GM23338 (cell line): ENCODE results near the gene TBC1D19. TPM values are rescaled to one million over a fixed set of nuclear protein-coding genes. Genes with fewer than 3 reads are reported as not detected.

Experiments
- ATAC-seq: fragments of 200-7000 bp; cut with Tn5 transposase; 3 replicates; pipeline ENCODE4 v1.9.1; 2020
- DNase-seq: peaks from one replicate; pipeline ENCODE4 v3.0.0-alpha.2; 2015; ENCODE audit warnings: low spot score
- H2AFZ ChIP-seq: fragments of 200-600 bp; sonication (generic); 2 replicates; pipeline ENCODE4 v1.8.0; 2016; ENCODE audit warnings: antibody characterized with exemption, mild to moderate bottlenecking, moderate library complexity
- H3F3A ChIP-seq: fragments of 200-600 bp; sonication (generic); replicated peaks from 2 replicates; pipeline ENCODE4 v1.8.0; 2017; ENCODE audit warnings: antibody characterized with exemption, mixed run types, low read depth
- H3K27ac ChIP-seq: fragments of 200-600 bp; sonication (generic); 2 replicates; pipeline ENCODE4 v1.6.1; 2016; ENCODE audit warnings: low read depth
- H3K27me3 ChIP-seq: fragments of 200-600 bp; sonication (generic); 2 replicates; pipeline ENCODE4 v1.8.0; 2016; ENCODE audit warnings: mild to moderate bottlenecking, mixed run types, moderate library complexity; ENCODE audit not compliant: insufficient read depth
- H3K36me3 ChIP-seq: fragments of 200-600 bp; sonication (generic); 2 replicates; pipeline ENCODE4 v1.8.0; 2016; ENCODE audit warnings: mild to moderate bottlenecking; ENCODE audit not compliant: insufficient read depth
- H3K4me1 ChIP-seq: fragments of 200-600 bp; sonication (generic); 2 replicates; pipeline ENCODE4 v1.8.0; 2016; ENCODE audit warnings: mild to moderate bottlenecking, moderate library complexity; ENCODE audit not compliant: insufficient read depth
- H3K4me2 ChIP-seq: fragments of 200-600 bp; sonication (generic); 2 replicates; pipeline ENCODE4 v1.7.1; 2017; ENCODE audit warnings: mixed run types
- H3K4me3 ChIP-seq: fragments of 200-600 bp; sonication (generic); 2 replicates; pipeline ENCODE4 v1.6.1; 2016; ENCODE audit warnings: mixed run types
- H3K79me2 ChIP-seq: fragments of 200-600 bp; sonication (generic); replicated peaks from 2 replicates; pipeline ENCODE4 v1.8.0; 2017; ENCODE audit warnings: mild to moderate bottlenecking; ENCODE audit not compliant: insufficient read depth
- H3K9me2 ChIP-seq: fragments of 200-600 bp; sonication (generic); 2 replicates; pipeline ENCODE4 v1.8.0; 2017; ENCODE audit not compliant: insufficient read depth
- H4K20me1 ChIP-seq: fragments of 200-600 bp; sonication (generic); replicated peaks from 2 replicates; pipeline ENCODE4 v1.8.0; 2017; ENCODE audit warnings: mild to moderate bottlenecking; ENCODE audit not compliant: insufficient read depth
- H3K27ac Mint-ChIP-seq: 2 replicates; pipeline ENCODE4 v1.8.0; 2020; ENCODE audit warnings: inconsistent platforms, mild to moderate bottlenecking, moderate library complexity, mixed read lengths
- H3K27me3 Mint-ChIP-seq: 3 replicates; pipeline ENCODE4 v1.8.0; 2022; ENCODE audit warnings: low read depth, mild to moderate bottlenecking, moderate library complexity, mixed read lengths, inconsistent platforms; ENCODE audit not compliant: insufficient read depth, poor library complexity
- H3K36me3 Mint-ChIP-seq: 3 replicates; pipeline ENCODE4 v1.8.0; 2021; ENCODE audit warnings: low read depth, mild to moderate bottlenecking, inconsistent platforms, moderate library complexity, mixed read lengths
- H3K4me1 Mint-ChIP-seq: 3 replicates; pipeline ENCODE4 v1.8.0; 2020; ENCODE audit warnings: mild to moderate bottlenecking, inconsistent platforms, mixed read lengths
- H3K4me3 Mint-ChIP-seq: 3 replicates; pipeline ENCODE4 v1.8.0; 2021; ENCODE audit warnings: moderate library complexity, mild to moderate bottlenecking, inconsistent platforms, mixed read lengths
- H3K9me3 Mint-ChIP-seq: 3 replicates; pipeline ENCODE4 v1.8.0; 2020; ENCODE audit warnings: moderate library complexity, mild to moderate bottlenecking, inconsistent platforms, mixed read lengths
- CREB1 ChIP-seq: fragments of 250-450 bp; sonication (Bioruptor Pico); IDR thresholded peaks from 2 replicates; pipeline ENCODE4 v1.5.0; 2020; ENCODE audit warnings: low read depth, mild to moderate bottlenecking, moderate library complexity
- JUNB ChIP-seq: IDR thresholded peaks from one replicate; pipeline ENCODE4 v1.6.1; 2016; ENCODE audit warnings: antibody characterized with exemption; ENCODE audit not compliant: unreplicated experiment
- POLR2AphosphoS5 ChIP-seq: IDR thresholded peaks from 2 replicates; pipeline ENCODE4 v1.6.1; 2016; ENCODE audit warnings: antibody characterized with exemption, low read depth
- ZNF114 ChIP-seq: fragments of 250-450 bp; sonication (Bioruptor Pico); IDR thresholded peaks from 2 replicates; pipeline ENCODE4 v1.5.0; 2020; ENCODE audit warnings: mild to moderate bottlenecking, moderate library complexity
- ZNF331 ChIP-seq: fragments of 250-450 bp; sonication (Bioruptor Pico); IDR thresholded peaks from 2 replicates; pipeline ENCODE4 v1.5.0; 2020; ENCODE audit warnings: low read depth, mild to moderate bottlenecking, moderate library complexity
- polyA plus RNA-seq: library from polyadenylated mRNA; unstranded; fragments of >200 nt; fragmentation: Nextera tagmentation; extraction: Ambion mirVana; gene quantifications from 2 replicates; pipeline ENCODE4 v1.2.1, GENCODE V29; 2016
- total RNA-seq: library from RNA; depleted of rRNA; stranded (reverse); fragments of >200 nt; shearing (Covaris generic); gene quantifications from 2 replicates; pipeline ENCODE4 v1.2.3, GENCODE V29; 2014
- TF ChIP-seq, protein P1 (sequence below): fragments of 250-450 bp; sonication (Bioruptor Pico); IDR thresholded peaks from 2 replicates; pipeline ENCODE4 v1.5.0; 2020; ENCODE audit warnings: mild to moderate bottlenecking, moderate library complexity
- TF ChIP-seq, protein P2 (sequence below), 2 experiments: fragments of 200-600 bp in 1 of 2; sonication (generic) in 1 of 2; conservative IDR thresholded peaks; 2 replicates each; pipeline versions ENCODE4 v1.5.1 to v1.6.1; 2016 to 2017; ENCODE audit warnings: antibody characterized with exemption in 2 of 2, low read depth in 2 of 2, mild to moderate bottlenecking in 2 of 2, moderate library complexity in 1 of 2

The TBC1D19 gene
- total and polyA plus RNA-seq, 2 experiments from 2014 or later: 1.9 to 4.3 TPM

DNA sequence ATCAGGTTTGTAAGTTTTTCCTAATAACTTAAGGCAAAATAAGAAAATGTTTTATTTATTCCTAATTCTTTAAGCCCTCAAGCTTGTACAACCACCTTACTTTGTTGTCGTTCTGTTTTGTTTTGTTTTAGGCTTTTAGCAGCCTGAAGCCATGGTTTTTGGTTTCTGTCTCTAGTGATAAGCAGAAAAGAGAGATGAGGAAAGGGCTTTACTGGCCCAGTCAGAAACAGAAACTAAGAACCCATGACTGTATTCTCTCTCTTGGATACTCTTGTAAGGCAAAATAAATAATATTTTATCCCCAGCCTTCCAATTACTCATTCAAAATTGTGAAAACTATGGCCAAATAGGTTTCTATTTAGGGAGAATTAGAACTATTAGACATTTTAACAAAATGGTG, 29.4 kb downstream of the TBC1D19 start:
- no peak overlapping the region for H3K4me3 Mint-ChIP-seq
- H2AFZ ChIP-seq: no peak overlapping the region
- H3K27me3 ChIP-seq: no peaks in the 10 kb centered on the region
- H3K27ac ChIP-seq: no peak overlapping the region
- H3K36me3 Mint-ChIP-seq: no peaks in the 10 kb centered on the region
- H3K9me3 Mint-ChIP-seq: no peaks in the 10 kb centered on the region
- H3K4me3 ChIP-seq: no peak overlapping the region
- no peaks in the 10 kb centered on the region for H3K79me2 ChIP-seq
- H3K4me2 ChIP-seq: no peak overlapping the region
- H3K4me1 ChIP-seq: peaks cover 5% of the 10 kb centered on the region; the same call in 1 of the 2 replicates
- H3F3A ChIP-seq: no peaks in the 10 kb centered on the region
- H3K9me2 ChIP-seq: no peaks in the 10 kb centered on the region
- no peak for ATAC-seq
- H3K4me1 Mint-ChIP-seq: peaks cover 13% of the 10 kb centered on the region
- H3K27me3 Mint-ChIP-seq: no peaks in the 10 kb centered on the region
- 0 out of 2 replicates have a peak overlapping the region, but pooled peaks have one; percentile 14 for H3K27ac Mint-ChIP-seq
- no peaks in the 10 kb centered on the region for H3K36me3 ChIP-seq
- DNase-seq: no peak
- TF ChIP-seq ZNF114 (CRISPR knock-in tag) (no peak), JUNB (no peak), POLR2AphosphoS5 (no peak), CREB1 (CRISPR knock-in tag) (no peak), ZNF331 (CRISPR knock-in tag) (no peak)
- TF ChIP-seq, protein P1, sequence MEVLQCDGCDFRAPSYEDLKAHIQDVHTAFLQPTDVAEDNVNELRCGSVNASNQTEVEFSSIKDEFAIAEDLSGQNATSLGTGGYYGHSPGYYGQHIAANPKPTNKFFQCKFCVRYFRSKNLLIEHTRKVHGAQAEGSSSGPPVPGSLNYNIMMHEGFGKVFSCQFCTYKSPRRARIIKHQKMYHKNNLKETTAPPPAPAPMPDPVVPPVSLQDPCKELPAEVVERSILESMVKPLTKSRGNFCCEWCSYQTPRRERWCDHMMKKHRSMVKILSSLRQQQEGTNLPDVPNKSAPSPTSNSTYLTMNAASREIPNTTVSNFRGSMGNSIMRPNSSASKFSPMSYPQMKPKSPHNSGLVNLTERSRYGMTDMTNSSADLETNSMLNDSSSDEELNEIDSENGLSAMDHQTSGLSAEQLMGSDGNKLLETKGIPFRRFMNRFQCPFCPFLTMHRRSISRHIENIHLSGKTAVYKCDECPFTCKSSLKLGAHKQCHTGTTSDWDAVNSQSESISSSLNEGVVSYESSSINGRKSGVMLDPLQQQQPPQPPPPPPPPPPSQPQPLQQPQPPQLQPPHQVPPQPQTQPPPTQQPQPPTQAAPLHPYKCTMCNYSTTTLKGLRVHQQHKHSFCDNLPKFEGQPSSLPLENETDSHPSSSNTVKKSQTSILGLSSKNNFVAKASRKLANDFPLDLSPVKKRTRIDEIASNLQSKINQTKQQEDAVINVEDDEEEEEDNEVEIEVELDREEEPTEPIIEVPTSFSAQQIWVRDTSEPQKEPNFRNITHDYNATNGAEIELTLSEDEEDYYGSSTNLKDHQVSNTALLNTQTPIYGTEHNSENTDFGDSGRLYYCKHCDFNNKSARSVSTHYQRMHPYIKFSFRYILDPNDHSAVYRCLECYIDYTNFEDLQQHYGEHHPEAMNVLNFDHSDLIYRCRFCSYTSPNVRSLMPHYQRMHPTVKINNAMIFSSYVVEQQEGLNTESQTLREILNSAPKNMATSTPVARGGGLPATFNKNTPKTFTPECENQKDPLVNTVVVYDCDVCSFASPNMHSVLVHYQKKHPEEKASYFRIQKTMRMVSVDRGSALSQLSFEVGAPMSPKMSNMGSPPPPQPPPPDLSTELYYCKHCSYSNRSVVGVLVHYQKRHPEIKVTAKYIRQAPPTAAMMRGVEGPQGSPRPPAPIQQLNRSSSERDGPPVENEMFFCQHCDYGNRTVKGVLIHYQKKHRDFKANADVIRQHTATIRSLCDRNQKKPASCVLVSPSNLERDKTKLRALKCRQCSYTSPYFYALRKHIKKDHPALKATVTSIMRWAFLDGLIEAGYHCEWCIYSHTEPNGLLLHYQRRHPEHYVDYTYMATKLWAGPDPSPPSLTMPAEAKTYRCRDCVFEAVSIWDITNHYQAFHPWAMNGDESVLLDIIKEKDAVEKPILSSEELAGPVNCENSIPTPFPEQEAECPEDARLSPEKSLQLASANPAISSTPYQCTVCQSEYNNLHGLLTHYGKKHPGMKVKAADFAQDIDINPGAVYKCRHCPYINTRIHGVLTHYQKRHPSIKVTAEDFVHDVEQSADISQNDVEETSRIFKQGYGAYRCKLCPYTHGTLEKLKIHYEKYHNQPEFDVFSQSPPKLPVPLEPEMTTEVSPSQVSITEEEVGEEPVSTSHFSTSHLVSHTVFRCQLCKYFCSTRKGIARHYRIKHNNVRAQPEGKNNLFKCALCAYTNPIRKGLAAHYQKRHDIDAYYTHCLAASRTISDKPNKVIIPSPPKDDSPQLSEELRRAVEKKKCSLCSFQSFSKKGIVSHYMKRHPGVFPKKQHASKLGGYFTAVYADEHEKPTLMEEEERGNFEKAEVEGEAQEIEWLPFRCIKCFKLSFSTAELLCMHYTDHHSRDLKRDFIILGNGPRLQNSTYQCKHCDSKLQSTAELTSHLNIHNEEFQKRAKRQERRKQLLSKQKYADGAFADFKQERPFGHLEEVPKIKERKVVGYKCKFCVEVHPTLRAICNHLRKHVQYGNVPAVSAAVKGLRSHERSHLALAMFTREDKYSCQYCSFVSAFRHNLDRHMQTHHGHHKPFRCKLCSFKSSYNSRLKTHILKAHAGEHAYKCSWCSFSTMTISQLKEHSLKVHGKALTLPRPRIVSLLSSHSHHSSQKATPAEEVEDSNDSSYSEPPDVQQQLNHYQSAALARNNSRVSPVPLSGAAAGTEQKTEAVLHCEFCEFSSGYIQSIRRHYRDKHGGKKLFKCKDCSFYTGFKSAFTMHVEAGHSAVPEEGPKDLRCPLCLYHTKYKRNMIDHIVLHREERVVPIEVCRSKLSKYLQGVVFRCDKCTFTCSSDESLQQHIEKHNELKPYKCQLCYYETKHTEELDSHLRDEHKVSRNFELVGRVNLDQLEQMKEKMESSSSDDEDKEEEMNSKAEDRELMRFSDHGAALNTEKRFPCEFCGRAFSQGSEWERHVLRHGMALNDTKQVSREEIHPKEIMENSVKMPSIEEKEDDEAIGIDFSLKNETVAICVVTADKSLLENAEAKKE: no peak
- H4K20me1 ChIP-seq: no peaks in the 10 kb centered on the region

DNA sequence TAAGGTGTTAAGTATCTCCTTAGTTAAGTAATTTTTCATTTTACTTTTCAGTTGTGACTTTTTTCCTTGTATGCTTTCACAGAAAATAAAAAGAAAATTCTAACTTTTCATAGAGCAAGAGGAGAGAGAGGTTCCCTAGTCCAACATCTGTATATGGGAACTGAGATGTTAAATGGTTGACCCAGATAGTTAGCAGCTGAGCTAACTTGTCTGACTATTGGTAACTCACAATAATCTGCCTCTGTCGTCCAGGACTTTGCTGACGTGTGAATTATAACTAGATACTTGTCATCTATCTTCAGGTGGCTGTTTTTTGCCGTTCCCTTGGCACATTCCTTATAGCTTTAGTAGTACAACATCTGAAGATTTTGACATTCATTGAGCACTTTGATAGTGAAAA, 29.9 kb downstream of the TBC1D19 start:
- Mint-ChIP-seq H3K27me3 (no peaks in the 10 kb centered on the region), H3K36me3 (no peaks in the 10 kb centered on the region), H3K27ac (no peak overlapping the region), H3K4me1 (peaks cover 8% of the 10 kb centered on the region), H3K9me3 (no peaks in the 10 kb centered on the region), H3K4me3 (no peak overlapping the region)
- no peaks in the 10 kb centered on the region for H3K27me3 ChIP-seq
- DNase-seq (no peak), ATAC-seq (no peak)
- H3K27ac ChIP-seq: no peak overlapping the region
- H3K4me2 ChIP-seq: no peak overlapping the region
- TF ChIP-seq POLR2AphosphoS5: no peak
- TF ChIP-seq ZNF114 (CRISPR knock-in tag): no peak
- no peak for TF ChIP-seq ZNF331 (CRISPR knock-in tag)
- TF ChIP-seq, protein P2, sequence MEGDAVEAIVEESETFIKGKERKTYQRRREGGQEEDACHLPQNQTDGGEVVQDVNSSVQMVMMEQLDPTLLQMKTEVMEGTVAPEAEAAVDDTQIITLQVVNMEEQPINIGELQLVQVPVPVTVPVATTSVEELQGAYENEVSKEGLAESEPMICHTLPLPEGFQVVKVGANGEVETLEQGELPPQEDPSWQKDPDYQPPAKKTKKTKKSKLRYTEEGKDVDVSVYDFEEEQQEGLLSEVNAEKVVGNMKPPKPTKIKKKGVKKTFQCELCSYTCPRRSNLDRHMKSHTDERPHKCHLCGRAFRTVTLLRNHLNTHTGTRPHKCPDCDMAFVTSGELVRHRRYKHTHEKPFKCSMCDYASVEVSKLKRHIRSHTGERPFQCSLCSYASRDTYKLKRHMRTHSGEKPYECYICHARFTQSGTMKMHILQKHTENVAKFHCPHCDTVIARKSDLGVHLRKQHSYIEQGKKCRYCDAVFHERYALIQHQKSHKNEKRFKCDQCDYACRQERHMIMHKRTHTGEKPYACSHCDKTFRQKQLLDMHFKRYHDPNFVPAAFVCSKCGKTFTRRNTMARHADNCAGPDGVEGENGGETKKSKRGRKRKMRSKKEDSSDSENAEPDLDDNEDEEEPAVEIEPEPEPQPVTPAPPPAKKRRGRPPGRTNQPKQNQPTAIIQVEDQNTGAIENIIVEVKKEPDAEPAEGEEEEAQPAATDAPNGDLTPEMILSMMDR (conservative IDR thresholded peaks at IDR 0.05; ENCODE audit: low read depth in 2 of 2): no peak
- H3K4me1 ChIP-seq: peaks cover under 1% of the 10 kb centered on the region; the same call in 1 of the 2 replicates
- H2AFZ ChIP-seq: no peak overlapping the region
- H3K4me3 ChIP-seq: no peak overlapping the region
- no peaks in the 10 kb centered on the region for H3K9me2 ChIP-seq
- no peaks in the 10 kb centered on the region for H3F3A ChIP-seq
- H4K20me1 ChIP-seq: no peaks in the 10 kb centered on the region
- no peaks in the 10 kb centered on the region for H3K79me2 ChIP-seq
- H3K36me3 ChIP-seq: no peaks in the 10 kb centered on the region
